SH-SY5Y (cell line): ENCODE results near the gene PRKD1.

ENCODE experiments used
- GATA2 ChIP-seq: IDR thresholded peaks from 2 replicates; pipeline ENCODE4 v1.6.1; 2011; ENCODE audit warnings: mild to moderate bottlenecking, low read depth, low read length
- GATA3 ChIP-seq: IDR thresholded peaks from 2 replicates; pipeline ENCODE4 v1.6.1; 2011; ENCODE audit warnings: low read depth, mild to moderate bottlenecking, low read length, moderate library complexity

DNA sequence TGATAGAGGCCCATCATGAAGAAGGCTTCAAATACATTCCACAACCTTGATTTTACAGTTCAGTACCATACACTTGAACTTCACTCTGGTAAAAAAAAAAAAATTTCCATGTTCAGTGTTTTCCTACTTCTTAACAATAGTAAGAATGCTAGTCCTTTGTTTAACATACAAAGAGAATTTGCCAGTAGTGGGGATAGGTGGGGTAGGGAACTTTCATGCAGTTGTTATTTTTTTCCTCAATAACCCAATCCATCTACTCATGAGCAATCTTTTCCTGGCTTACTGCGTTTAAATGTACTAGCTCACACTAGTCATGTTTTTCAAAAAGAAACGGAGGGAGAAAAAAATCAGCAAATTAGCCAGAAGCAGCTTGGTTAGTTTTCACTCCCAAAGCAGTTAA is 206.1 kb downstream of the PRKD1 start:
- TF ChIP-seq GATA2, result no peak
- TF ChIP-seq GATA3, result no peak
